CD14-positive monocyte (primary cell): ENCODE measurements around the gene SLC25A33. TPM values are rescaled to one million over a fixed set of nuclear protein-coding genes. Genes with fewer than 3 reads are reported as not detected.

Source experiments
- DNase-seq, 3 donors: peaks; one replicate each; pipeline ENCODE4 v3.0.0-alpha.2; 2011 to 2022
- H2AFZ ChIP-seq: 2 replicates; pipeline ENCODE4 v1.6.0; 2012; ENCODE audit warnings: mild to moderate bottlenecking, low read depth, low read length, inconsistent platforms; ENCODE audit not compliant: insufficient read depth, poor library complexity, severe bottlenecking
- H3K27ac ChIP-seq, 2 donors: 1 replicate in 1 of 2; 2 replicates in 1 of 2; pipeline ENCODE4 v1.5.1; 2012 to 2013; ENCODE audit warnings: low read length in 2 of 2, control low read depth in 1 of 2, inconsistent platforms in 1 of 2, low read depth in 1 of 2, mild to moderate bottlenecking in 1 of 2
- H3K27me3 ChIP-seq, 2 donors: one replicate each; pipeline versions ENCODE4 v1.6.0 to v1.6.1; 2011 to 2013; ENCODE audit warnings: low read length in 2 of 2; ENCODE audit not compliant: control insufficient read depth in 2 of 2, insufficient read depth in 2 of 2
- H3K36me3 ChIP-seq, 2 donors: replicated peaks in 1 of 2; 1 replicate in 1 of 2; 2 replicates in 1 of 2; pipeline versions ENCODE4 v1.5.1 to v1.6.1; 2012 to 2013; ENCODE audit warnings: low read length in 2 of 2, control low read depth in 1 of 2, inconsistent platforms in 1 of 2, mild to moderate bottlenecking in 1 of 2; ENCODE audit not compliant: insufficient read depth in 2 of 2, control insufficient read depth in 1 of 2
- H3K4me1 ChIP-seq, 2 donors: 1 replicate in 1 of 2; 2 replicates in 1 of 2; pipeline versions ENCODE4 v1.5.1 to v1.6.1; 2012 to 2013; ENCODE audit warnings: low read length in 2 of 2, control low read depth in 1 of 2, inconsistent platforms in 1 of 2, mild to moderate bottlenecking in 1 of 2, moderate library complexity in 1 of 2; ENCODE audit not compliant: insufficient read depth in 2 of 2, control insufficient read depth in 1 of 2
- H3K4me2 ChIP-seq: replicated peaks from 2 replicates; pipeline ENCODE3; 2012; ENCODE audit warnings: low read length, moderate library complexity, mild to moderate bottlenecking; ENCODE audit not compliant: poor library complexity, severe bottlenecking; ENCODE audit errors: extremely low read depth
- H3K4me3 ChIP-seq, 3 experiments: fragments of 200-600 bp in 1 of 3; sonication (generic) in 1 of 3; replicated peaks in 1 of 3; 1 replicate in 2 of 3; 2 replicates in 1 of 3; pipeline ENCODE4 v1.5.1; 2011 to 2013; ENCODE audit warnings: low read length in 3 of 3, mild to moderate bottlenecking in 3 of 3, control low read depth in 2 of 3, low read depth in 2 of 3, inconsistent platforms in 1 of 3, moderate library complexity in 1 of 3
- H3K79me2 ChIP-seq: 2 replicates; pipeline ENCODE4 v1.6.0; 2012; ENCODE audit warnings: mild to moderate bottlenecking, control low read depth, inconsistent platforms, low read length, moderate library complexity; ENCODE audit not compliant: insufficient read depth
- H3K9ac ChIP-seq: 2 replicates; pipeline ENCODE4 v1.6.0; 2017; ENCODE audit warnings: low read length, mild to moderate bottlenecking; ENCODE audit not compliant: insufficient read depth, poor library complexity, severe bottlenecking
- H3K9me3 ChIP-seq, 2 donors: replicated peaks in 1 of 2; 1 replicate in 1 of 2; 2 replicates in 1 of 2; pipeline versions ENCODE4 v1.5.1 to v1.6.1; 2012 to 2013; ENCODE audit warnings: low read length in 2 of 2, control low read depth in 1 of 2; ENCODE audit not compliant: control insufficient read depth in 1 of 2, insufficient read depth in 1 of 2
- H4K20me1 ChIP-seq: 2 replicates; pipeline ENCODE4 v1.6.0; 2012; ENCODE audit warnings: mild to moderate bottlenecking, low read length, control low read depth, moderate library complexity; ENCODE audit not compliant: insufficient read depth
- H3K27ac Mint-ChIP-seq, 7 donors: one replicate each; pipeline ENCODE4 v1.8.0; 2020; ENCODE audit warnings: mild to moderate bottlenecking in 7 of 7, mixed read lengths in 7 of 7, moderate library complexity in 6 of 7, inconsistent platforms in 2 of 7
- H3K27me3 Mint-ChIP-seq, 3 donors: one replicate each; pipeline ENCODE4 v1.8.0; 2021 to 2022; ENCODE audit warnings: low read depth in 3 of 3, mild to moderate bottlenecking in 3 of 3, mixed read lengths in 3 of 3, moderate library complexity in 3 of 3, inconsistent platforms in 1 of 3
- H3K36me3 Mint-ChIP-seq, 2 donors: one replicate each; pipeline ENCODE4 v1.8.0; 2020; ENCODE audit warnings: mixed read lengths in 2 of 2, inconsistent platforms in 1 of 2, mild to moderate bottlenecking in 1 of 2
- H3K4me1 Mint-ChIP-seq: one replicate; pipeline ENCODE4 v1.8.0; 2020; ENCODE audit warnings: mild to moderate bottlenecking, mixed read lengths
- H3K4me3 Mint-ChIP-seq, 2 donors: one replicate each; pipeline ENCODE4 v1.8.0; 2020; ENCODE audit warnings: mild to moderate bottlenecking in 2 of 2, mixed read lengths in 2 of 2, moderate library complexity in 1 of 2
- H3K9me3 Mint-ChIP-seq, 7 donors: one replicate each; pipeline ENCODE4 v1.8.0; 2020 to 2022; ENCODE audit warnings: mixed read lengths in 7 of 7, mild to moderate bottlenecking in 6 of 7, moderate library complexity in 6 of 7, inconsistent platforms in 2 of 7
- CTCF ChIP-seq: fragments of 200-600 bp; IDR thresholded peaks from one replicate; pipeline ENCODE4 v1.8.0; 2022; ENCODE audit warnings: antibody characterized with exemption, mild to moderate bottlenecking
- WGBS: methylation state at CpG from one replicate; pipeline ENCODE4 v1.1.5; 2013; ENCODE audit warnings: missing lambda C conversion rate; ENCODE audit not compliant: insufficient coverage; 5-methylcytosine and 5-hydroxymethylcytosine counted together
- intact Hi-C, 2 donors: fragments of 100-400 bp; cut with micrococcal nuclease; formaldehyde crosslinking; loops; one replicate each; pipeline versions ENCODE4 v1.15.0 to v1.15.1; 2023
- polyA plus RNA-seq, 3 donors: library from polyadenylated mRNA; depleted of rRNA in 1 of 3; unstranded in 2 of 3; stranded (reverse) in 1 of 3; fragments of 300-500 nt in 2 of 3; fragments of >200 nt in 1 of 3; fragmentation: Illumina TruSeq in 2 of 3; gene quantifications; 1 replicate in 2 of 3; 2 replicates in 1 of 3; pipeline ENCODE4 v1.2.3, GENCODE V29; 2012 to 2021

The SLC25A33 gene
- polyA plus RNA-seq, 3 donors, result 2.3 to 6.4 (median 4.4) TPM

- Mint-ChIP-seq H3K4me3 (no peak overlapping the region), H3K27ac (peak overlapping the region in 1 of 7 donors; percentile 45), H3K36me3 (no peaks in the 10 kb centered on the region), H3K27me3 (peaks cover 6 to 16% (median 9%) of the 10 kb centered on the region in 3 donors), H3K4me1 (peaks cover 2% of the 10 kb centered on the region), H3K9me3 (no peaks in the 10 kb centered on the region)
- no peak for DNase-seq
- no peak for TF ChIP-seq CTCF
- Histone ChIP-seq H3K27ac (no peak overlapping the region), H3K4me2 (no peak overlapping the region), H3K27me3 (no peaks in the 10 kb centered on the region), H4K20me1 (no peaks in the 10 kb centered on the region), H3K36me3 (no peaks in the 10 kb centered on the region), H3K79me2 (no peaks in the 10 kb centered on the region), H2AFZ (no peak overlapping the region), H3K4me3 (no peak overlapping the region), H3K9ac (no peak overlapping the region), H3K4me1 (no peaks in the 10 kb centered on the region), H3K9me3 (no peaks in the 10 kb centered on the region)
- 96% methylated on average over 5 of the region's 8 CpGs for WGBS
- intact Hi-C loops, result no loop called here
Measured at GRCh38 chr1:9505143-9505542, 34.1 kb upstream of the SLC25A33 start.

- no peak for DNase-seq
- Histone ChIP-seq H3K27me3 (no peaks in the 10 kb centered on the region), H2AFZ (no peak overlapping the region), H3K79me2 (no peaks in the 10 kb centered on the region), H4K20me1 (no peaks in the 10 kb centered on the region), H3K27ac (no peak overlapping the region), H3K36me3 (no peaks in the 10 kb centered on the region), H3K9ac (no peak overlapping the region), H3K4me3 (no peak overlapping the region), H3K4me2 (no peak overlapping the region), H3K4me1 (no peaks in the 10 kb centered on the region), H3K9me3 (no peaks in the 10 kb centered on the region)
- WGBS, result 100% methylated on average over 1 of the region's 8 CpGs
- no peak overlapping the region for H3K27ac Mint-ChIP-seq
- intact Hi-C loops, result no loop called here
- peaks cover 0 to 9% (median 7%) of the 10 kb centered on the region in 3 donors for H3K27me3 Mint-ChIP-seq
- peaks cover 2% of the 10 kb centered on the region for H3K4me1 Mint-ChIP-seq
- TF ChIP-seq CTCF, result no peak
- no peaks in the 10 kb centered on the region for H3K36me3 Mint-ChIP-seq
- H3K4me3 Mint-ChIP-seq, result no peak overlapping the region
- H3K9me3 Mint-ChIP-seq, result no peaks in the 10 kb centered on the region
Measured at GRCh38 chr1:9506901-9507300, 32.4 kb upstream of the SLC25A33 start.
